ENCODE measurements around the gene EIF1. TPM values are rescaled to one million over a fixed set of nuclear protein-coding genes. Genes with fewer than 3 reads are reported as not detected.

The EIF1 gene
- total RNA-seq, 1 donor from 2014 or later: 843 TPM

GRCh38 chr17:41665566-41666236 is 23.0 kb upstream of the EIF1 start:
- Mint-ChIP-seq H3K36me3 (ENCODE audit: low read depth) (no peaks in the 10 kb centered on the region), H3K27ac (peak overlapping the region; percentile 99), H3K4me1 (peaks cover 40% of the 10 kb centered on the region), H3K27me3 (no peaks in the 10 kb centered on the region), H3K9me3 (no peaks in the 10 kb centered on the region), H3K4me3 (peak overlapping the region; percentile 92)
- DNase-seq (peak; percentile 98), ATAC-seq (ENCODE audit: low read depth) (peak; percentile 75)
- ChIA-PET CTCF (interaction anchor here (0.6 to 4.2 kb wide), 19 partner anchors 11 to 1311 kb away, joined by 3 to 72 read pairs (median 4); partner anchors contain the start of gene EIF1), POLR2A (interaction anchor here (0.5 to 6.4 kb wide), 21 partner anchors 12 to 1342 kb away, joined by 3 to 272 read pairs (median 4); partner anchors contain the start of genes EIF1 and SMARCE1)
- intact Hi-C loops (cut with micrococcal nuclease): loop anchor here (1.0 to 5.0 kb wide), 11 partner anchors 11 to 1448 kb away; partner anchors contain the start of genes EIF1, TOP2A and WIPF2
- TF ChIP-seq CTCF (IDR thresholded peaks at IDR 0.05): peak; percentile 24

- no peak for DNase-seq
- H3K9me3 Mint-ChIP-seq: no peaks in the 10 kb centered on the region
- intact Hi-C loops (cut with micrococcal nuclease): loop anchor here (1.0 to 5.0 kb wide), 11 partner anchors 10 to 1449 kb away; partner anchors contain the start of genes EIF1, TOP2A and WIPF2
- ChIA-PET POLR2A (interaction anchor here (0.9 to 6.4 kb wide), 16 partner anchors 11 to 1308 kb away, joined by 3 to 272 read pairs (median 6); partner anchors contain the start of genes EIF1 and SMARCE1), CTCF (interaction anchor here (0.6 to 4.2 kb wide), 17 partner anchors 10 to 1311 kb away, joined by 3 to 72 read pairs (median 4); partner anchors contain the start of gene EIF1)
- no peaks in the 10 kb centered on the region for H3K27me3 Mint-ChIP-seq
- peak overlapping the region; percentile 99 for H3K27ac Mint-ChIP-seq
- peak overlapping the region; percentile 92 for H3K4me3 Mint-ChIP-seq
- H3K36me3 Mint-ChIP-seq (ENCODE audit: low read depth): no peaks in the 10 kb centered on the region
- TF ChIP-seq CTCF (IDR thresholded peaks at IDR 0.05): no peak
- H3K4me1 Mint-ChIP-seq: peaks cover 40% of the 10 kb centered on the region
- ATAC-seq (ENCODE audit: low read depth): peak; percentile 57
Measured at GRCh38 chr17:41666237-41666641, 22.4 kb upstream of the EIF1 start.

GRCh38 chr17:41666708-41667279 is 21.9 kb upstream of the EIF1 start:
- intact Hi-C loops (cut with micrococcal nuclease): loop anchor here (1.0 to 5.0 kb wide), 13 partner anchors 10 to 1449 kb away; partner anchors contain the start of genes EIF1, TOP2A and WIPF2
- CTCF ChIA-PET: interaction anchor here (0.6 to 4.2 kb wide), 19 partner anchors 9 to 1312 kb away, joined by 3 to 72 read pairs (median 6); partner anchors contain the start of gene EIF1
- POLR2A ChIA-PET: interaction anchor here (0.9 to 6.4 kb wide), 16 partner anchors 11 to 1309 kb away, joined by 3 to 272 read pairs (median 6); partner anchors contain the start of genes EIF1 and SMARCE1
- ATAC-seq (ENCODE audit: low read depth) (peak; percentile 61), DNase-seq (peak; percentile 84)
- H3K27ac Mint-ChIP-seq: peak overlapping the region; percentile 99
- no peaks in the 10 kb centered on the region for H3K36me3 Mint-ChIP-seq (ENCODE audit: low read depth)
- no peak for TF ChIP-seq CTCF (IDR thresholded peaks at IDR 0.05)
- H3K27me3 Mint-ChIP-seq: no peaks in the 10 kb centered on the region
- H3K9me3 Mint-ChIP-seq: no peaks in the 10 kb centered on the region
- H3K4me1 Mint-ChIP-seq: peaks cover 40% of the 10 kb centered on the region
- peak overlapping the region; percentile 92 for H3K4me3 Mint-ChIP-seq

- Mint-ChIP-seq H3K9me3 (no peaks in the 10 kb centered on the region), H3K36me3 (ENCODE audit: low read depth) (no peaks in the 10 kb centered on the region), H3K4me1 (peaks cover 42% of the 10 kb centered on the region), H3K27ac (peak overlapping the region; percentile 99), H3K27me3 (no peaks in the 10 kb centered on the region), H3K4me3 (peak overlapping the region; percentile 92)
- POLR2A ChIA-PET: interaction anchor here (0.5 to 6.4 kb wide), 8 partner anchors 10 to 1134 kb away, joined by 3 to 272 read pairs (median 6); partner anchors contain the start of gene EIF1
- TF ChIP-seq CTCF (IDR thresholded peaks at IDR 0.05): no peak
- intact Hi-C loops (cut with micrococcal nuclease): loop anchor here (1.0 to 5.0 kb wide), 9 partner anchors 758 to 1450 kb away; partner anchors contain the start of genes TOP2A and WIPF2
- no peak for DNase-seq
- ATAC-seq (ENCODE audit: low read depth): no peak
- CTCF ChIA-PET: interaction anchor here (1.0 to 4.2 kb wide), 12 partner anchors 9 to 1107 kb away, joined by 3 to 72 read pairs (median 5); partner anchors contain the start of gene EIF1
Measured at GRCh38 chr17:41667280-41668041, 21.2 kb upstream of the EIF1 start.
